Measurements from ENCODE around the gene TMEM92. TPM values are rescaled to one million over a fixed set of nuclear protein-coding genes. Genes with fewer than 3 reads are reported as not detected.

TMEM92 gene
- total RNA-seq, 3 donors from 2014 or later = 0.33 TPM; not detected in 2

- H3K4me3 ChIP-seq = no peak overlapping the region
- TF ChIP-seq CTCF (IDR thresholded peaks at IDR 0.05) (no peak), POLR2A (IDR thresholded peaks at IDR 0.05) (no peak), POLR2AphosphoS5 (IDR thresholded peaks at IDR 0.05) (no peak)
- no peaks in the 10 kb centered on the region for H3K9me3 ChIP-seq
- intact Hi-C loops (cut with DNase I; ENCODE audit: low total_unique reads) = no loop called here
- H3K27me3 ChIP-seq = no peaks in the 10 kb centered on the region
- DNase-seq (ENCODE audit: low spot score in 2 of 2) = no peak
- H3K27ac ChIP-seq = peak overlapping the region; percentile 41 to 71
- no peaks in the 10 kb centered on the region for H3K36me3 ChIP-seq
- H3K4me1 ChIP-seq = no peaks in the 10 kb centered on the region
These were observed 45.2 kb downstream of the TMEM92 start for GRCh38 chr17:50319306-50320004.

- Histone ChIP-seq H3K36me3 (no peaks in the 10 kb centered on the region), H3K27me3 (no peaks in the 10 kb centered on the region), H3K27ac (no peak overlapping the region), H3K4me3 (no peak overlapping the region), H3K4me1 (no peaks in the 10 kb centered on the region), H3K9me3 (no peaks in the 10 kb centered on the region)
- DNase-seq (ENCODE audit: low spot score in 2 of 2) = no peak
- intact Hi-C loops (cut with DNase I; ENCODE audit: low total_unique reads) = no loop called here
- TF ChIP-seq CTCF (IDR thresholded peaks at IDR 0.05) = no peak
- TF ChIP-seq POLR2A (IDR thresholded peaks at IDR 0.05) = no peak
- no peak for TF ChIP-seq POLR2AphosphoS5 (IDR thresholded peaks at IDR 0.05)
These were observed 48.0 kb downstream of the TMEM92 start for GRCh38 chr17:50322271-50322670.

- no peak for TF ChIP-seq POLR2A (IDR thresholded peaks at IDR 0.05)
- TF ChIP-seq CTCF (IDR thresholded peaks at IDR 0.05) = no peak
- TF ChIP-seq POLR2AphosphoS5 (IDR thresholded peaks at IDR 0.05) = no peak
- Histone ChIP-seq H3K4me1 (no peaks in the 10 kb centered on the region), H3K4me3 (no peak overlapping the region), H3K27ac (no peak overlapping the region), H3K36me3 (no peaks in the 10 kb centered on the region), H3K27me3 (no peaks in the 10 kb centered on the region), H3K9me3 (no peaks in the 10 kb centered on the region)
- intact Hi-C loops (cut with DNase I; ENCODE audit: low total_unique reads) = no loop called here
- no peak for DNase-seq (ENCODE audit: low spot score in 2 of 2)
These were observed 48.8 kb downstream of the TMEM92 start for GRCh38 chr17:50323060-50323459.

- Histone ChIP-seq H3K27me3 (no peaks in the 10 kb centered on the region), H3K4me3 (no peak overlapping the region), H3K9me3 (no peaks in the 10 kb centered on the region), H3K4me1 (no peaks in the 10 kb centered on the region), H3K27ac (no peak overlapping the region), H3K36me3 (no peaks in the 10 kb centered on the region)
- intact Hi-C loops (cut with DNase I; ENCODE audit: low total_unique reads) = no loop called here
- no peak for DNase-seq (ENCODE audit: low spot score in 2 of 2)
- TF ChIP-seq CTCF (IDR thresholded peaks at IDR 0.05) (no peak), POLR2A (IDR thresholded peaks at IDR 0.05) (no peak), POLR2AphosphoS5 (IDR thresholded peaks at IDR 0.05) (no peak)
These were observed 51.6 kb downstream of the TMEM92 start for GRCh38 chr17:50325906-50326305.

GRCh38 chr17:50326831-50327364 lies 52.6 kb downstream of the TMEM92 start:
- no peak for TF ChIP-seq POLR2AphosphoS5 (IDR thresholded peaks at IDR 0.05)
- no peak for TF ChIP-seq POLR2A (IDR thresholded peaks at IDR 0.05)
- no peak for TF ChIP-seq CTCF (IDR thresholded peaks at IDR 0.05)
- H3K9me3 ChIP-seq = no peaks in the 10 kb centered on the region
- no peaks in the 10 kb centered on the region for H3K27me3 ChIP-seq
- H3K36me3 ChIP-seq = no peaks in the 10 kb centered on the region
- no peak overlapping the region for H3K4me3 ChIP-seq
- no peak overlapping the region for H3K27ac ChIP-seq
- no peaks in the 10 kb centered on the region for H3K4me1 ChIP-seq
- no peak for DNase-seq (ENCODE audit: low spot score in 2 of 2)
- intact Hi-C loops (cut with DNase I; ENCODE audit: low total_unique reads) = no loop called here

Measured in breast epithelium (tissue), 4 donors.